ENCODE results near the gene CD274. TPM values are rescaled to one million over a fixed set of nuclear protein-coding genes. Genes with fewer than 3 reads are reported as not detected.
"Not testable (repeated sequence)": the region's sequence is repeated elsewhere in the genome, so short reads cannot be mapped to it uniquely, and the experiment has no call there.

The CD274 gene
- total and polyA plus RNA-seq, 2 donors (not counting 1 experiment from before 2014, with no cell fraction given), result 3.1 to 3.3 TPM

DNA sequence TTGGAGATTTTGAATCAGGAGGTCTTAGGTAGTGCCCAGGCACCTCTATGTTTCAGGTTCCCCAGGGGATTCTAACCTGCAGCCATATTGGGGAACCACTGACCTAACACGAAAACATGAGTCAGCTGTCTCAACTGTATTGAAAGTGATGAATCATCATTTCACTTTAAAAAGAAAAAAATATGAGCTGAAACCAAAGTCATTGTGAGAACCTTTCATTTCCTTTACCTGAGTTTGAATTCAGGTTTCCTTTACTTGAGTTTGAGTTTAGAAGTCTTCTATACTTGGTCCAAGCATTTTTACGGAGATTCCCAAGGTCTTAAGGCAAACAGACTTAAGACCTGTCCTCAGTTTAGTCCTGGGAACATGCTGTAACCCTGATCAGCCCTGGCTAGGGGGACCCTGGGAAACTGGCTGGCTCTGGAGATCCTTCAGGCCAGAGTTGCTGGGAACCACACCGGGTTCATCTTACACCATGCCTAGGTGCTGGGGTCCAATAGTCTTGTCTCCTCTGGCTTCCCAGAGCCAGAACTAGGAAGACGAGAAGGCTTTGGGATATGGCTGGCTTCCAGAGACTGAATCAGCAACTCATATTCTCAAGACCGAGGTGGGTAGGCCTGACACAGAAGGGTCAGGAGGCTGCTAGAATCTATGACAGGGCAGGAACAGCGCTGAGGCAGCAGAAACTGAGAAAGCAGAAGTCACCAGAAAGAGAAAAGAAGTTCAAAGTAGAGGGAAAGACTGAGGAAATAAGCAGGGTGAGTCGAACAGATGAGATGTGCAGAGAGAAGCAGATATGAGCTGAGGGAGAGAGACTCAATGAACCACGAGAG is 43.6 kb downstream of the CD274 start:
- Histone ChIP-seq H2AFZ (ENCODE audit: low read length) (no peak overlapping the region), H3K36me3 (ENCODE audit: control insufficient read depth, insufficient read depth, low read length) (no peaks in the 10 kb centered on the region), H3K27ac (ENCODE audit: insufficient read depth, low read length) (peak overlapping the region; percentile 47), H3K4me3 (replicated peaks in 1 of 4; ENCODE audit: control extremely low read depth in 1 of 4, insufficient read depth in 1 of 4, low read depth in 3 of 4, low read length in 4 of 4) (no peak overlapping the region), H4K20me1 (ENCODE audit: control insufficient read depth, extremely low read depth, insufficient read depth, low read length) (no peaks in the 10 kb centered on the region), H3K4me1 (ENCODE audit: control insufficient read depth, extremely low read depth, insufficient read depth, low read length) (peaks cover 5% of the 10 kb centered on the region), H3K9me3 (ENCODE audit: control insufficient read depth, insufficient read depth, low read depth, low read length) (no peaks in the 10 kb centered on the region), H3K4me2 (ENCODE audit: extremely low read depth, insufficient read depth, low read length) (peak overlapping the region; percentile 11), H3K9ac (ENCODE audit: insufficient read depth, low read length) (no peak overlapping the region), H3K27me3 (ENCODE audit: control insufficient read depth, insufficient read depth, low read length) (no peaks in the 10 kb centered on the region), H3K79me2 (ENCODE audit: control insufficient read depth, insufficient read depth, low read length) (no peaks in the 10 kb centered on the region)
- DNase-seq (ENCODE audit: low read depth in 2 of 2), result peak; percentile 84 to 89
- TF ChIP-seq CTCF (conservative IDR thresholded peaks at IDR 0.05 in 1 of 2, IDR thresholded peaks at IDR 0.05 in 1 of 2; ENCODE audit: low read depth in 1 of 2, low read length in 2 of 2) (no peak), EZH2 (IDR thresholded peaks at IDR 0.05; ENCODE audit: low read length, missing control alignments) (no peak)

DNA sequence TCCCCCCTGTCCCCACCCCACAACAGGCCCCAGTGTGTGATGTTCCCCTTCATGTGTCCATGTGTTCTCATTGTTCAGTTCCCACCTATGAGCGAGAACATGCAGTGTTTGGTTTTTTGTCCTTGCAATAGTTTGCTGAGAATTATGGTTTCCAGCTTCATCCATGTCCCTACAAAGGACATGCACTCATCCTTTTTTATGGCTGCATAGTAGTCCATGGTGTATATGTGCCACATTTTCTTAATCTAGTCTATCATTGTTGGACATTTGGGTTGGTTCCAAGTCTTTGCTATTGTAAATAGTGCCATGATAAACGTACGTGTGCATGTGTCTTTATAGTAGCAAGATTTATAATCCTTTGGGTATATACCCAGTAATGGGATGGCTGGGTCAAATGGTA is 44.4 kb downstream of the CD274 start:
- not testable (repeated sequence) for H3K9ac ChIP-seq (ENCODE audit: insufficient read depth, low read length); H3K9me3 ChIP-seq (ENCODE audit: control insufficient read depth, insufficient read depth, low read depth, low read length); H3K36me3 ChIP-seq (ENCODE audit: control insufficient read depth, insufficient read depth, low read length); H3K27me3 ChIP-seq (ENCODE audit: control insufficient read depth, insufficient read depth, low read length); H4K20me1 ChIP-seq (ENCODE audit: control insufficient read depth, extremely low read depth, insufficient read depth, low read length); H2AFZ ChIP-seq (ENCODE audit: low read length); H3K4me2 ChIP-seq (ENCODE audit: extremely low read depth, insufficient read depth, low read length); H3K4me1 ChIP-seq (ENCODE audit: control insufficient read depth, extremely low read depth, insufficient read depth, low read length); H3K79me2 ChIP-seq (ENCODE audit: control insufficient read depth, insufficient read depth, low read length); H3K27ac ChIP-seq (ENCODE audit: insufficient read depth, low read length); DNase-seq (ENCODE audit: low read depth in 2 of 2); H3K4me3 ChIP-seq (replicated peaks in 1 of 4; ENCODE audit: control extremely low read depth in 1 of 4, insufficient read depth in 1 of 4, low read depth in 3 of 4, low read length in 4 of 4)

GRCh38 chr9:5499157-5499556 is 48.8 kb downstream of the CD274 start:
- H3K4me2 ChIP-seq (ENCODE audit: extremely low read depth, insufficient read depth, low read length), result no peak overlapping the region
- no peak overlapping the region for H3K9ac ChIP-seq (ENCODE audit: insufficient read depth, low read length)
- no peaks in the 10 kb centered on the region for H4K20me1 ChIP-seq (ENCODE audit: control insufficient read depth, extremely low read depth, insufficient read depth, low read length)
- peaks cover 5% of the 10 kb centered on the region for H3K4me1 ChIP-seq (ENCODE audit: control insufficient read depth, extremely low read depth, insufficient read depth, low read length)
- no peak overlapping the region for H2AFZ ChIP-seq (ENCODE audit: low read length)
- H3K79me2 ChIP-seq (ENCODE audit: control insufficient read depth, insufficient read depth, low read length), result no peaks in the 10 kb centered on the region
- no peaks in the 10 kb centered on the region for H3K36me3 ChIP-seq (ENCODE audit: control insufficient read depth, insufficient read depth, low read length)
- no peaks in the 10 kb centered on the region for H3K9me3 ChIP-seq (ENCODE audit: control insufficient read depth, insufficient read depth, low read depth, low read length)
- H3K27ac ChIP-seq (ENCODE audit: insufficient read depth, low read length), result no peak overlapping the region
- DNase-seq (ENCODE audit: low read depth in 2 of 2), result peak in 1 of 2 donors; percentile 6
- TF ChIP-seq EZH2 (IDR thresholded peaks at IDR 0.05; ENCODE audit: low read length, missing control alignments) (no peak), CTCF (conservative IDR thresholded peaks at IDR 0.05 in 1 of 2, IDR thresholded peaks at IDR 0.05 in 1 of 2; ENCODE audit: low read depth in 1 of 2, low read length in 2 of 2) (no peak)
- no peaks in the 10 kb centered on the region for H3K27me3 ChIP-seq (ENCODE audit: control insufficient read depth, insufficient read depth, low read length)
- H3K4me3 ChIP-seq (replicated peaks in 1 of 4; ENCODE audit: control extremely low read depth in 1 of 4, insufficient read depth in 1 of 4, low read depth in 3 of 4, low read length in 4 of 4), result no peak overlapping the region

Measured in fibroblast of lung (primary cell).